Lower lobe of right lung (tissue), 2 donors: ENCODE data around the gene TTC32. TPM values are rescaled to one million over a fixed set of nuclear protein-coding genes. Genes with fewer than 3 reads are reported as not detected.

ENCODE experiments used
- ATAC-seq, 2 donors: fragments of 200-7000 bp; cut with Tn5 transposase; one replicate each; pipeline ENCODE4 v1.9.1; 2020 to 2022; ENCODE audit warnings: mild to moderate bottlenecking in 2 of 2, moderate library complexity in 2 of 2
- DNase-seq: peaks from one replicate; pipeline ENCODE4 v3.0.0-alpha.2; 2020
- H3K27ac ChIP-seq: fragments of 200-600 bp; one replicate; pipeline ENCODE4 v1.8.0; 2022
- H3K27me3 ChIP-seq: fragments of 200-600 bp; one replicate; pipeline ENCODE4 v1.8.0; 2022; ENCODE audit warnings: low read depth
- H3K36me3 ChIP-seq: fragments of 200-600 bp; one replicate; pipeline ENCODE4 v1.8.0; 2022; ENCODE audit warnings: mild to moderate bottlenecking
- H3K4me1 ChIP-seq: fragments of 200-600 bp; one replicate; pipeline ENCODE4 v1.8.0; 2022
- H3K4me3 ChIP-seq: fragments of 200-600 bp; one replicate; pipeline ENCODE4 v1.8.0; 2022; ENCODE audit warnings: mild to moderate bottlenecking
- H3K9me3 ChIP-seq: fragments of 200-600 bp; one replicate; pipeline ENCODE4 v1.8.0; 2022
- intact Hi-C: fragments of 100-400 bp; cut with DNase I; formaldehyde crosslinking; loops from one replicate; pipeline ENCODE4 v1.11.0; 2022
- total RNA-seq: library from RNA; stranded (reverse); fragmentation: NEBNext Ultra II Directional; extraction: Animal tissue kit (Norgen Biotek cat#: 25700); gene quantifications from one replicate; pipeline ENCODE4 v1.2.1, GENCODE V29; 2021
- TF ChIP-seq, protein P1 (sequence below): fragments of 200-600 bp; IDR thresholded peaks from one replicate; pipeline ENCODE4 v1.8.0; 2022; ENCODE audit warnings: antibody characterized with exemption, mild to moderate bottlenecking
- donor health status: DM: no; HTN: yes; CAD: no; lungs with severe emphysema.

The TTC32 gene
- total RNA-seq, 1 donor from 2014 or later = 10.3 TPM

DNA sequence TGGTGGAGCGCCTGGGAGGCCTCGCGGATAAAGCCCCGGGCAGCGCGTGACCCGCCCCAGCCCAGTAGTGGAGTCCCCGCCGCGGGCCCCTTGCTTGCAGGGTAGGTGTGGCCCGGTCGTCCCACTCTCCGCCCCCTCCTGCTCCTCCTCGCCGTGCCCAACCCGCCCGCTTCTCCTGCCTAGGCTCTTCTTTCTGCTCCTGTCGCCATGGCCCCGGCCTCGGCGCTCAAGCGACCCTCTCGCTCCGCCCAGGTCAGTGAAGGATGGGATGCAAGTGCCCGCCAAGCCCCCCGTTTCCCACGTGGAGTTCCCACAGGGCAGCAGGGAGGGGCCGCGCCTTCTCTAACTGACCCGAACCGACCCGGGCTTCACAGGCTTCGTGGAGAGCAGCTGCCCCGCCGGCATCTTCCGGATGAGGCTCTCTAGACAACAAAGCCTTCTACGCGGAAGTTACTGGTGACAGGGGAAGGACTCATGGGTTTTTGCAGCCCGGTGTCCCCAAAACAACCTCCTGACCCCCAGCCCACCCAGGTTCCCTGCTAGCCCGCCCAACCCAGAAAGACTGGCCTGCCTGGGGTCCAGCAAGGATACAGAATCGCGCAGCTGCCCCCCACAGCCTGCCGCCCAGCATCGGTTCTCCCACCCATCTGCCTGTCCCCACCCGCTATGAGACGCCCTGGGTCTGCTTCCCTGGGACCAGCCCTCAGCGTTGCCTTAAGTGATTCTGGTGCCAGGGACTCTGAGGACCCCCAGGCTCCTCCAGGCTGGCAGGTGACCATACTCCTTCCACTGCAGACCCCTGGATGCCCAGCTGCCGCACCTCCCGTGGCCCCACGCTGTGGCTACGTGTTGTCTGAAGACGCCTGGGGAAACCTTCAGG, 32.8 kb downstream of the TTC32 start:
- H3K27ac ChIP-seq = no peak overlapping the region

DNA sequence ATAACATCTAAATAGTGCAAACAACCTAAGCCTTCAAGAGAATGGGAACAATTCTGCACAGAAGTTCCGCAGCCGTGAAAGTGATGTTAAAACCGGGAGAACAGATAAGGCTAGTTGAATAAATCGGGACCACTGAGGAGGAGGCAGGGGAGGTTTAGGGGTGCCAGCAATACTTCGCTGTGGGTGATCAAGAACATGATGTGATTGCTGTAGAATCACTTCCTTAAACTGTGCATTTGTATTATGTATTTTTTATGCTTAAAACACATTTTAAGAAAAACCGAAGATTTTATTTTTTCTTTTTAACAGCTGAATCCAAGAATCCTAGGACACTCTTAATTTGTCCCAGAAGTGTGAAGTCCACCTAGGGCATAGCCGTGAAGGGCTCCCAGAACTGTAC, 33.6 kb downstream of the TTC32 start:
- H3K4me3 ChIP-seq = peak overlapping the region; percentile 58

More for the DNA sequence above, 32.8 kb downstream of the TTC32 start:
- intact Hi-C loops = no loop called here
- ATAC-seq (peak; percentile 81), DNase-seq (peak; percentile 71)
- no peaks in the 10 kb centered on the region for H3K36me3 ChIP-seq
- peak overlapping the region; percentile 58 for H3K4me3 ChIP-seq
- no peaks in the 10 kb centered on the region for H3K27me3 ChIP-seq
- TF ChIP-seq, protein P1, sequence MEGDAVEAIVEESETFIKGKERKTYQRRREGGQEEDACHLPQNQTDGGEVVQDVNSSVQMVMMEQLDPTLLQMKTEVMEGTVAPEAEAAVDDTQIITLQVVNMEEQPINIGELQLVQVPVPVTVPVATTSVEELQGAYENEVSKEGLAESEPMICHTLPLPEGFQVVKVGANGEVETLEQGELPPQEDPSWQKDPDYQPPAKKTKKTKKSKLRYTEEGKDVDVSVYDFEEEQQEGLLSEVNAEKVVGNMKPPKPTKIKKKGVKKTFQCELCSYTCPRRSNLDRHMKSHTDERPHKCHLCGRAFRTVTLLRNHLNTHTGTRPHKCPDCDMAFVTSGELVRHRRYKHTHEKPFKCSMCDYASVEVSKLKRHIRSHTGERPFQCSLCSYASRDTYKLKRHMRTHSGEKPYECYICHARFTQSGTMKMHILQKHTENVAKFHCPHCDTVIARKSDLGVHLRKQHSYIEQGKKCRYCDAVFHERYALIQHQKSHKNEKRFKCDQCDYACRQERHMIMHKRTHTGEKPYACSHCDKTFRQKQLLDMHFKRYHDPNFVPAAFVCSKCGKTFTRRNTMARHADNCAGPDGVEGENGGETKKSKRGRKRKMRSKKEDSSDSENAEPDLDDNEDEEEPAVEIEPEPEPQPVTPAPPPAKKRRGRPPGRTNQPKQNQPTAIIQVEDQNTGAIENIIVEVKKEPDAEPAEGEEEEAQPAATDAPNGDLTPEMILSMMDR = no peak
- peaks cover 5% of the 10 kb centered on the region for H3K4me1 ChIP-seq
- H3K9me3 ChIP-seq = no peaks in the 10 kb centered on the region

DNA sequence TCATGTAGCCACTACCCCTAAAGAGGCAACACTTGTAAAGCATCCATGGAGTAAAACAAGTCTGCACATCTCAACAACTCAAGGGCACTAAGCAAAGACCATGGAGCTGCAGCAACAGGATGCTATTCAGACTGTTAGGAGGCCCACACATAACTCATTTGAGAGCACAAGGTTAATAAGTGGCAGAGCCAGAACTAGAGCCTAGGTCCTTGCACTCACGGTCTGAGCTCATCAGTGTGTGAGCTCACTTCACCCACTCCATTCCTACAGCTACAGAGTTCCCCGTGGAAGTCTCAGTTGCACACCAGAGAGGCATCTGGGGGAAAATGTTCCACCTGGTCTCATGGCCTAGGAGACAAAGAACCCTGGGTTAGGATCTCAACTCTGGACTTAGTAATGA, 35.0 kb downstream of the TTC32 start:
- no peaks in the 10 kb centered on the region for H3K27me3 ChIP-seq
- peaks cover 12% of the 10 kb centered on the region for H3K4me1 ChIP-seq
- ATAC-seq (no peak), DNase-seq (no peak)
- no peaks in the 10 kb centered on the region for H3K9me3 ChIP-seq
- TF ChIP-seq, protein P1 = no peak
- H3K27ac ChIP-seq = no peak overlapping the region
- no peak overlapping the region for H3K4me3 ChIP-seq
- H3K36me3 ChIP-seq = no peaks in the 10 kb centered on the region
- intact Hi-C loops = no loop called here

More for the DNA sequence above, 33.6 kb downstream of the TTC32 start:
- peaks cover 12% of the 10 kb centered on the region for H3K4me1 ChIP-seq
- ATAC-seq (no peak), DNase-seq (no peak)
- no peaks in the 10 kb centered on the region for H3K36me3 ChIP-seq
- intact Hi-C loops = no loop called here
- TF ChIP-seq, protein P1 = no peak
- H3K27ac ChIP-seq = no peak overlapping the region
- no peaks in the 10 kb centered on the region for H3K27me3 ChIP-seq
- H3K9me3 ChIP-seq = no peaks in the 10 kb centered on the region

DNA sequence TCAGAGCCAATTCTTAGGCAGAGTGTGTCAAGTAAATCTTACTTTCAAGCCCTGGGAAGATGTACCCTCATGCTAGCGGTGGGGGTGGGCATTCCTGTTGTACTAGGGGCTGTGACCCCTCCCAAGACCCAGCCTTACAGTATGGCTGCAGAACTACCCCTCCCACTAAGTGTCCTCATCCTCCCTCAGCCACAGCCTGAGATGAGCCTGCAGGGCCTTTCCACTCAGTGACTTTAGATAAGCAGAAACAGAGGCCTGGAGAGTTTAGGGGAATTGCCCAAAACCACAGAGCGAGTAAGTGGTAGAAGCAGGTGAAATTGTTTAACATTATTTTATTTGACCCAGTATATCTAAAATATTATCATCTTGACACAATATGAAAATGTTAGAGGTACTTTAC, 36.6 kb downstream of the TTC32 start:
- TF ChIP-seq, protein P1 = no peak
- H3K4me3 ChIP-seq = no peak overlapping the region
- intact Hi-C loops = no loop called here
- no peaks in the 10 kb centered on the region for H3K27me3 ChIP-seq
- H3K36me3 ChIP-seq = no peaks in the 10 kb centered on the region
- no peak for DNase-seq
- H3K9me3 ChIP-seq = no peaks in the 10 kb centered on the region
- peaks cover 12% of the 10 kb centered on the region for H3K4me1 ChIP-seq
- no peak overlapping the region for H3K27ac ChIP-seq
- ATAC-seq = no peak

DNA sequence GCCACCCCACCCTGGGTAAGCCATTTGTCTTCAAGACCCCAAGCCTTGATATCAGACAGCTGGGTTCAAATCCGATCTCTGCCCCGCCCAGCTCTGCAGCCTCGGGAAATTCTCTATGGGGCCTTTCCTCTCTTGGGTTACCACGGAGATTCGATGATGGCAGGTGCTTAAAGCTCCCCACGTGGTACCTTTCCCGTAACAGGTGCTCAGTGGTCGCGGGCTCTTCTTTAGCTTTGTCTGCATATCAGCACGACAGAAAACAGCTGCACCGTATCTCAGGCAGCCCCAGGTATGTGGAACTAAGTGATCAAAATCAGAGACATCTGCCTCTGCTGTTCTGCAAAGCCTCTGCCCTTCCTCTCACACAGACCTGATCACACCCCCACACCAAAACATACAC, 37.4 kb downstream of the TTC32 start:
- Histone ChIP-seq H3K27me3 (no peaks in the 10 kb centered on the region), H3K36me3 (no peaks in the 10 kb centered on the region), H3K4me1 (peaks cover 12% of the 10 kb centered on the region), H3K9me3 (no peaks in the 10 kb centered on the region), H3K27ac (no peak overlapping the region), H3K4me3 (no peak overlapping the region)
- ATAC-seq = no peak
- no peak for DNase-seq
- intact Hi-C loops = no loop called here
- TF ChIP-seq, protein P1 = no peak
